GM23248 (cell line): ENCODE measurements around the gene ABCF2.

Source experiments
- EZH2 ChIP-seq: fragments of 200-600 bp; sonication (generic); IDR thresholded peaks from 2 replicates; pipeline ENCODE4 v1.6.1; 2018; ENCODE audit warnings: antibody characterized with exemption, mild to moderate bottlenecking; ENCODE audit not compliant: insufficient read depth, poor library complexity, severe bottlenecking
- EZH2phosphoT487 ChIP-seq: fragments of 200-600 bp; sonication (generic); IDR thresholded peaks from 2 replicates; pipeline ENCODE4 v1.6.1; 2018; ENCODE audit warnings: antibody characterized with exemption, moderate library complexity, mild to moderate bottlenecking, low read depth; ENCODE audit not compliant: insufficient read depth

- TF ChIP-seq EZH2 (no peak), EZH2phosphoT487 (no peak)
Observed at GRCh38 chr7:151226875-151227782, at the start of gene ABCF2.
